ENCODE data around the gene ZNF385B.

GRCh38 chr2:179769323-179769722 lies 92.1 kb downstream of the ZNF385B start:
- TF ChIP-seq CTCF (IDR thresholded peaks at IDR 0.05) = no peak
- no peak for TF ChIP-seq POLR2A (IDR thresholded peaks at IDR 0.05)
